ENCODE data around the gene ESYT2.

DNA sequence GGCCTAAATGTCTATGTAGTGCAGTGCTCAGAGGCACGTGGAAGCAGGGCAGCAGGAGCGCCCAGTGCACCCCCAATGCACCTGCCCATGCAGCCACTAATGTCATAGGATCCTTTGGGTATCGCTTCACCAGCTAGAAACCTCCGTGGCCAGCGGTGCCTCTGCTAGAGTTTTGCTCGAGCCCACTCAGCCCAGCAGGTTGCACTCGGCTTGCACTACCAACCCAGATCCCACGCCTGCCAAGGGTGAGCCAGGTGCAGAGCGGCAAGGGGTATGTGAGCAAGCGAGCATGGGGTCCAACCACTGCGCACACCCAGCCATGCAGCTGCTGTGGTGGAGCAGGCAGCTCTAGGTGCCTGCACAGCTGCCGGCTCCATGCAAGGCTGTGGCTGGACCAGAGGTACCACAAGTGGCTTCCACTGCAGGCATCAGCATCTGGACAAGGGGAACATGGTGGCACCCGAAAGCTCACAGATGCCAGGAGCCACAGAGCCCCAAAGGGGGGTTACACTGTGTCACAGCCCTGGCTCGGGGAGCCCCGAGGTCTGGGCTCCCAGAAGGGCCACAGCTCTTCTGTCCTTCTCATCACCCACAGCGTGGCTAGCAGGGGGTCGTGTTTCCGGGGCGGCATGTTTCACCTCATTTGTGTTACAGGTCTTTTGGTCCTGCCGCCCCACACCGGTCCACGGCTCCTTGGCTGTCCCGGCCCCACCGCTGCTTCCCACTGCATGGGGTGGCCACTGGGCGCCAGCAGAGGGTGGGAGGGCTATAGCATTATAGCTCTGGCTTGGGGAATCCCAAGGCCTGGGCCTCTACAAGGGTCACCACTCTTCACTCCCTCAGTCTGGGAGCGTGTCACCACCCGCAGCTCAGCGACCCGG lies 122.4 kb downstream of the ESYT2 start:
- TF ChIP-seq TARDBP (IDR thresholded peaks at IDR 0.05) (no peak), GABPB1 (CRISPR knock-in tag; IDR thresholded peaks at IDR 0.05) (no peak), DDX20 (tag; IDR thresholded peaks at IDR 0.05; ENCODE audit: low read depth) (no peak), ZNF282 (CRISPR knock-in tag; IDR thresholded peaks at IDR 0.05) (no peak), POLR2AphosphoS2 (IDR thresholded peaks at IDR 0.05; ENCODE audit: low read length) (no peak), MEF2A (IDR thresholded peaks at IDR 0.05; ENCODE audit: control insufficient read depth, low read depth, low read length) (no peak)
- TF ChIP-seq, protein P1, sequence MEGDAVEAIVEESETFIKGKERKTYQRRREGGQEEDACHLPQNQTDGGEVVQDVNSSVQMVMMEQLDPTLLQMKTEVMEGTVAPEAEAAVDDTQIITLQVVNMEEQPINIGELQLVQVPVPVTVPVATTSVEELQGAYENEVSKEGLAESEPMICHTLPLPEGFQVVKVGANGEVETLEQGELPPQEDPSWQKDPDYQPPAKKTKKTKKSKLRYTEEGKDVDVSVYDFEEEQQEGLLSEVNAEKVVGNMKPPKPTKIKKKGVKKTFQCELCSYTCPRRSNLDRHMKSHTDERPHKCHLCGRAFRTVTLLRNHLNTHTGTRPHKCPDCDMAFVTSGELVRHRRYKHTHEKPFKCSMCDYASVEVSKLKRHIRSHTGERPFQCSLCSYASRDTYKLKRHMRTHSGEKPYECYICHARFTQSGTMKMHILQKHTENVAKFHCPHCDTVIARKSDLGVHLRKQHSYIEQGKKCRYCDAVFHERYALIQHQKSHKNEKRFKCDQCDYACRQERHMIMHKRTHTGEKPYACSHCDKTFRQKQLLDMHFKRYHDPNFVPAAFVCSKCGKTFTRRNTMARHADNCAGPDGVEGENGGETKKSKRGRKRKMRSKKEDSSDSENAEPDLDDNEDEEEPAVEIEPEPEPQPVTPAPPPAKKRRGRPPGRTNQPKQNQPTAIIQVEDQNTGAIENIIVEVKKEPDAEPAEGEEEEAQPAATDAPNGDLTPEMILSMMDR (IDR thresholded peaks at IDR 0.05 in 2 of 3, conservative IDR thresholded peaks at IDR 0.05 in 1 of 3; ENCODE audit: insufficient read depth in 2 of 3, low read depth in 1 of 3, low read length in 3 of 3): no peak
- TF ChIP-seq, protein P2, sequence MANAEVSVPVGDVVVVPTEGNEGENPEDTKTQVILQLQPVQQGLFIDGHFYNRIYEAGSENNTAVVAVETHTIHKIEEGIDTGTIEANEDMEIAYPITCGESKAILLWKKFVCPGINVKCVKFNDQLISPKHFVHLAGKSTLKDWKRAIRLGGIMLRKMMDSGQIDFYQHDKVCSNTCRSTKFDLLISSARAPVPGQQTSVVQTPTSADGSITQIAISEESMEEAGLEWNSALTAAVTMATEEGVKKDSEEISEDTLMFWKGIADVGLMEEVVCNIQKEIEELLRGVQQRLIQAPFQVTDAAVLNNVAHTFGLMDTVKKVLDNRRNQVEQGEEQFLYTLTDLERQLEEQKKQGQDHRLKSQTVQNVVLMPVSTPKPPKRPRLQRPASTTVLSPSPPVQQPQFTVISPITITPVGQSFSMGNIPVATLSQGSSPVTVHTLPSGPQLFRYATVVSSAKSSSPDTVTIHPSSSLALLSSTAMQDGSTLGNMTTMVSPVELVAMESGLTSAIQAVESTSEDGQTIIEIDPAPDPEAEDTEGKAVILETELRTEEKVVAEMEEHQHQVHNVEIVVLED (CRISPR knock-in tag; IDR thresholded peaks at IDR 0.05): no peak
- TF ChIP-seq, protein P3, sequence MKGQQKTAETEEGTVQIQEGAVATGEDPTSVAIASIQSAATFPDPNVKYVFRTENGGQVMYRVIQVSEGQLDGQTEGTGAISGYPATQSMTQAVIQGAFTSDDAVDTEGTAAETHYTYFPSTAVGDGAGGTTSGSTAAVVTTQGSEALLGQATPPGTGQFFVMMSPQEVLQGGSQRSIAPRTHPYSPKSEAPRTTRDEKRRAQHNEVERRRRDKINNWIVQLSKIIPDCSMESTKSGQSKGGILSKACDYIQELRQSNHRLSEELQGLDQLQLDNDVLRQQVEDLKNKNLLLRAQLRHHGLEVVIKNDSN (CRISPR knock-in tag; IDR thresholded peaks at IDR 0.05): 0 out of 2 replicates have a peak, but pooled peaks have one; percentile 24
- TF ChIP-seq, protein P4, sequence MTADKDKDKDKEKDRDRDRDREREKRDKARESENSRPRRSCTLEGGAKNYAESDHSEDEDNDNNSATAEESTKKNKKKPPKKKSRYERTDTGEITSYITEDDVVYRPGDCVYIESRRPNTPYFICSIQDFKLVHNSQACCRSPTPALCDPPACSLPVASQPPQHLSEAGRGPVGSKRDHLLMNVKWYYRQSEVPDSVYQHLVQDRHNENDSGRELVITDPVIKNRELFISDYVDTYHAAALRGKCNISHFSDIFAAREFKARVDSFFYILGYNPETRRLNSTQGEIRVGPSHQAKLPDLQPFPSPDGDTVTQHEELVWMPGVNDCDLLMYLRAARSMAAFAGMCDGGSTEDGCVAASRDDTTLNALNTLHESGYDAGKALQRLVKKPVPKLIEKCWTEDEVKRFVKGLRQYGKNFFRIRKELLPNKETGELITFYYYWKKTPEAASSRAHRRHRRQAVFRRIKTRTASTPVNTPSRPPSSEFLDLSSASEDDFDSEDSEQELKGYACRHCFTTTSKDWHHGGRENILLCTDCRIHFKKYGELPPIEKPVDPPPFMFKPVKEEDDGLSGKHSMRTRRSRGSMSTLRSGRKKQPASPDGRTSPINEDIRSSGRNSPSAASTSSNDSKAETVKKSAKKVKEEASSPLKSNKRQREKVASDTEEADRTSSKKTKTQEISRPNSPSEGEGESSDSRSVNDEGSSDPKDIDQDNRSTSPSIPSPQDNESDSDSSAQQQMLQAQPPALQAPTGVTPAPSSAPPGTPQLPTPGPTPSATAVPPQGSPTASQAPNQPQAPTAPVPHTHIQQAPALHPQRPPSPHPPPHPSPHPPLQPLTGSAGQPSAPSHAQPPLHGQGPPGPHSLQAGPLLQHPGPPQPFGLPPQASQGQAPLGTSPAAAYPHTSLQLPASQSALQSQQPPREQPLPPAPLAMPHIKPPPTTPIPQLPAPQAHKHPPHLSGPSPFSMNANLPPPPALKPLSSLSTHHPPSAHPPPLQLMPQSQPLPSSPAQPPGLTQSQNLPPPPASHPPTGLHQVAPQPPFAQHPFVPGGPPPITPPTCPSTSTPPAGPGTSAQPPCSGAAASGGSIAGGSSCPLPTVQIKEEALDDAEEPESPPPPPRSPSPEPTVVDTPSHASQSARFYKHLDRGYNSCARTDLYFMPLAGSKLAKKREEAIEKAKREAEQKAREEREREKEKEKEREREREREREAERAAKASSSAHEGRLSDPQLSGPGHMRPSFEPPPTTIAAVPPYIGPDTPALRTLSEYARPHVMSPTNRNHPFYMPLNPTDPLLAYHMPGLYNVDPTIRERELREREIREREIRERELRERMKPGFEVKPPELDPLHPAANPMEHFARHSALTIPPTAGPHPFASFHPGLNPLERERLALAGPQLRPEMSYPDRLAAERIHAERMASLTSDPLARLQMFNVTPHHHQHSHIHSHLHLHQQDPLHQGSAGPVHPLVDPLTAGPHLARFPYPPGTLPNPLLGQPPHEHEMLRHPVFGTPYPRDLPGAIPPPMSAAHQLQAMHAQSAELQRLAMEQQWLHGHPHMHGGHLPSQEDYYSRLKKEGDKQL (CRISPR knock-in tag; IDR thresholded peaks at IDR 0.05; ENCODE audit: borderline replicate concordance): no peak

Measured in K562 (cell line).